Breast epithelium (tissue), 4 donors: ENCODE data around the gene EPB41. TPM values are rescaled to one million over a fixed set of nuclear protein-coding genes. Genes with fewer than 3 reads are reported as not detected.

Experiments used
- DNase-seq, 2 donors: peaks; one replicate each; pipeline ENCODE4 v3.0.0-alpha.2; 2019; ENCODE audit warnings: low spot score in 2 of 2
- H3K27ac ChIP-seq, 2 donors: fragments of 200-600 bp; sonication (generic) in 1 of 2; one replicate each; pipeline ENCODE4 v1.5.1; 2016 to 2019; ENCODE audit warnings: mild to moderate bottlenecking in 1 of 2
- H3K27me3 ChIP-seq, 2 donors: fragments of 200-600 bp; sonication (generic) in 1 of 2; one replicate each; pipeline versions ENCODE4 v1.5.1 to v1.6.0; 2017 to 2019; ENCODE audit warnings: control low read depth in 1 of 2, mild to moderate bottlenecking in 1 of 2
- H3K36me3 ChIP-seq: fragments of 200-600 bp; one replicate; pipeline ENCODE4 v1.5.1; 2019
- H3K4me1 ChIP-seq, 2 donors: fragments of 200-600 bp; sonication (generic); one replicate each; pipeline ENCODE4 v1.5.1; 2016 to 2019; ENCODE audit warnings: control low read depth in 1 of 2
- H3K4me3 ChIP-seq, 3 donors: fragments of 200-600 bp; sonication (generic); 1 replicate in 2 of 3; 2 replicates in 1 of 3; pipeline ENCODE4 v1.5.1; 2016 to 2019; ENCODE audit warnings: mild to moderate bottlenecking in 3 of 3, moderate library complexity in 2 of 3
- H3K9me3 ChIP-seq, 2 donors: fragments of 200-600 bp; sonication (generic) in 1 of 2; one replicate each; pipeline ENCODE4 v1.5.1; 2016 to 2019; ENCODE audit warnings: control low read depth in 1 of 2
- POLR2A ChIP-seq: fragments of 450-650 bp; IDR thresholded peaks from one replicate; pipeline ENCODE4 v1.6.1; 2016; ENCODE audit warnings: antibody characterized with exemption, mild to moderate bottlenecking, moderate library complexity
- POLR2AphosphoS5 ChIP-seq, 3 donors: sonication (generic); formaldehyde crosslinking; IDR thresholded peaks; one replicate each; pipeline ENCODE4 v1.6.1; 2017; ENCODE audit warnings: antibody characterized with exemption in 3 of 3
- intact Hi-C: fragments of 100-400 bp; cut with DNase I; formaldehyde crosslinking; loops from one replicate; pipeline ENCODE4 v1.15.1; 2023; ENCODE audit warnings: low total_unique reads
- total RNA-seq, 3 donors: library from RNA; depleted of rRNA; stranded (reverse); fragments of >200 nt; gene quantifications; one replicate each; pipeline ENCODE4 v1.1.0, GENCODE V29; 2016
- TF ChIP-seq, protein P1 (sequence below), 3 donors: fragments of 450-650 bp; IDR thresholded peaks; one replicate each; pipeline ENCODE4 v1.5.1; 2016 to 2017; ENCODE audit warnings: antibody characterized with exemption in 3 of 3, mild to moderate bottlenecking in 3 of 3, moderate library complexity in 3 of 3

EPB41 gene
- total RNA-seq, 3 donors from 2014 or later = 36.2 to 67.2 (median 51.8) TPM

DNA sequence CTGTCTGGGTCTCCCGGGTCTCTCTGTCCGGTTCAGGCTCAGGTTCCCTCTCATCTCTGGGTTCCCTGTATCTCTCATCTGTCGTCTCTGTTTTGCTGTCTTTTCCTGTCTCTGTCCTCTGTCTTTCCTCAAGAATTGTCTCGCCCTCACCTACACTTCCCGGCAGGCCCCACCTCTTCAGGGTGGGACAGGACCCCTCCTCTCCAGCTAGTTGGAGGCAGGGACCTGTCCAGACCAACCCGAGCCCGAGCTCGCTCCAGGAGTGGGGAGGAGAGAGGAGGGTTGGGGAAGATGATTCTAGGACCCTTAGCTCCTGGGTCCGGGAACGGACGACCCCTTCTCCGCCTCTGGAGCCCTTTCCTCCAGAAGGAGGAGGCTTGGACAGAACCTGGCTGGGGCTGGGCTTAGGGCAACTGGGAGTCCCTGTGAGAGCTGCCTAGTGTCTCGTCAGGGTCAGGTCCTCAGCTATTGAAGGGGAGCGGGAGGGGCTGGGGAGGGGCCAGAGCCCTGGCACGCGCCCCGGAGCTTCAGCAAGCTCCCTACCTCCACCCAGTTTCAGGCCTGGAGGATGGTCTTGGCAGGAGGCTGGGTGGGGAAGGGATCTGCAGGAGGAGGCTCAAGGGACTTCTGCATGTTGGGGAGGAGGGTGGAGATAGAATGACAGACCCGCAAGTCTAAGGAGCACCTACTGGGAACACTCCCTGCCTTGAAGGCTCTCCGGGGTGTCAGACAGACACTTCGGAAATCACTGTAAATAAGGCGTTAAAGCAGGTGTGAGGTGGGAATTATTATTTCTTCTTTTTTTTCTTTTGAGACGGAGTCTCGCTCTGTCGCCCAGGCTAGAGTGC, 26.3 kb upstream of the EPB41 start:
- intact Hi-C loops = loop anchor here (2.0 to 10.0 kb wide), 2 partner anchors 147 to 293 kb away; partner anchors contain the start of gene SRSF4
- Histone ChIP-seq H3K9me3 (no peaks in the 10 kb centered on the region), H3K27me3 (no peaks in the 10 kb centered on the region), H3K4me1 (no peaks in the 10 kb centered on the region), H3K27ac (peak overlapping the region; percentile 70 to 86), H3K36me3 (no peaks in the 10 kb centered on the region), H3K4me3 (peak overlapping the region; percentile 60 to 84 (median 82))
- DNase-seq = peak in 1 of 2 donors; percentile 19
- TF ChIP-seq POLR2A (no peak), POLR2AphosphoS5 (IDR thresholded peaks at IDR 0.05) (peak in 1 of 3 donors; percentile 25)
- TF ChIP-seq, protein P1, sequence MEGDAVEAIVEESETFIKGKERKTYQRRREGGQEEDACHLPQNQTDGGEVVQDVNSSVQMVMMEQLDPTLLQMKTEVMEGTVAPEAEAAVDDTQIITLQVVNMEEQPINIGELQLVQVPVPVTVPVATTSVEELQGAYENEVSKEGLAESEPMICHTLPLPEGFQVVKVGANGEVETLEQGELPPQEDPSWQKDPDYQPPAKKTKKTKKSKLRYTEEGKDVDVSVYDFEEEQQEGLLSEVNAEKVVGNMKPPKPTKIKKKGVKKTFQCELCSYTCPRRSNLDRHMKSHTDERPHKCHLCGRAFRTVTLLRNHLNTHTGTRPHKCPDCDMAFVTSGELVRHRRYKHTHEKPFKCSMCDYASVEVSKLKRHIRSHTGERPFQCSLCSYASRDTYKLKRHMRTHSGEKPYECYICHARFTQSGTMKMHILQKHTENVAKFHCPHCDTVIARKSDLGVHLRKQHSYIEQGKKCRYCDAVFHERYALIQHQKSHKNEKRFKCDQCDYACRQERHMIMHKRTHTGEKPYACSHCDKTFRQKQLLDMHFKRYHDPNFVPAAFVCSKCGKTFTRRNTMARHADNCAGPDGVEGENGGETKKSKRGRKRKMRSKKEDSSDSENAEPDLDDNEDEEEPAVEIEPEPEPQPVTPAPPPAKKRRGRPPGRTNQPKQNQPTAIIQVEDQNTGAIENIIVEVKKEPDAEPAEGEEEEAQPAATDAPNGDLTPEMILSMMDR (IDR thresholded peaks at IDR 0.05) = no peak

- Histone ChIP-seq H3K27ac (no peak overlapping the region), H3K4me3 (no peak overlapping the region), H3K9me3 (no peaks in the 10 kb centered on the region), H3K27me3 (no peaks in the 10 kb centered on the region), H3K36me3 (no peaks in the 10 kb centered on the region), H3K4me1 (no peaks in the 10 kb centered on the region)
- intact Hi-C loops = loop anchor here (10.0 kb wide), 1 partner anchor 146 kb away; no protein-coding TSS in a partner anchor
- no peak for DNase-seq
- TF ChIP-seq, protein P1 (IDR thresholded peaks at IDR 0.05) = no peak
- TF ChIP-seq POLR2A (no peak), POLR2AphosphoS5 (IDR thresholded peaks at IDR 0.05) (no peak)
Measured at GRCh38 chr1:28888915-28889314, 25.5 kb upstream of the EPB41 start.

DNA sequence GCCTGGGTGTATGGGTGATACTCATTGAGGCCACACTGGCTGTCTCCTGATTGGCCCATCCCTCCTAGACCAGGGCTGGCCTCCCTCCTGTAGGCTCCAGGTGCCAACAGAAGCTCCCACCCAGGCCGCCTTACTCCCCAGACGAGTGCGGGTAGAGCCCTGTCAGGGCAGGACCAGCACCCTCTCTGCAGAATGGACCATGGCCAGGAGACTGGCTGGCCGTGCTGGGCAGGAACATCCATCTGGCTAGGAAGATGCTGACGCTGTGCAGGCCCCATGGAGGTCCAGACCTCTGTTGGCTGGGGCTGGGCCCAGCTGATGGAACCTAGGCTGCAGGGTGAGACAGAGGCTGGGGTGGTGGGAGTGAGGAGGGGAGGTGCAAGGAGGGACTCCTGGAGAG, 25.0 kb upstream of the EPB41 start:
- Histone ChIP-seq H3K9me3 (no peaks in the 10 kb centered on the region), H3K36me3 (no peaks in the 10 kb centered on the region), H3K27me3 (no peaks in the 10 kb centered on the region), H3K4me3 (no peak overlapping the region), H3K4me1 (no peaks in the 10 kb centered on the region), H3K27ac (no peak overlapping the region)
- intact Hi-C loops = loop anchor here (10.0 kb wide), 1 partner anchor 145 kb away; no protein-coding TSS in a partner anchor
- no peak for TF ChIP-seq POLR2A
- TF ChIP-seq POLR2AphosphoS5 (IDR thresholded peaks at IDR 0.05) = no peak
- TF ChIP-seq, protein P1 (IDR thresholded peaks at IDR 0.05) = no peak
- DNase-seq = no peak

DNA sequence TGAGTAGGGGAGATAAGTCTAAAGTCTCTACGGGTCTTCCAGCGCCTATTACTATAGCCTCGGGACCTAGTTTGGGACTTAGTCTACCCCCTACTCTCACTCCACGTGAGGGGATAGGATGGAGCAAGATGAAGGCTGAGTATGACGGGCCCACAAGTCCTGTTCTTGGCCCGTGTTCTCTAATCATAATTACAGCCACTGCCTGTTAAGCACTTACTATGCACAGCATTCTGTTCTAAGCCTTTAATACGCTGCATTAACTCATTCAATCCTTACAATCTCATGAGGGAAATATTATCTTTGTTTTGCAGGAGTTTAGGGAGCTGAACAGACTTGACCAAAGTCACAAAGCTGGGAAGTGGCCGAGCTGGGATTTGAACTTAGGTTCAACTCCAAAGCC, 23.9 kb upstream of the EPB41 start:
- intact Hi-C loops = no loop called here
- no peak for DNase-seq
- H3K27ac ChIP-seq = no peak overlapping the region
- H3K9me3 ChIP-seq = no peaks in the 10 kb centered on the region
- no peaks in the 10 kb centered on the region for H3K27me3 ChIP-seq
- no peaks in the 10 kb centered on the region for H3K4me1 ChIP-seq
- H3K36me3 ChIP-seq = no peaks in the 10 kb centered on the region
- H3K4me3 ChIP-seq = no peak overlapping the region
- no peak for TF ChIP-seq POLR2AphosphoS5 (IDR thresholded peaks at IDR 0.05)
- TF ChIP-seq POLR2A = no peak
- TF ChIP-seq, protein P1 (IDR thresholded peaks at IDR 0.05) = no peak

- Histone ChIP-seq H3K9me3 (no peaks in the 10 kb centered on the region), H3K36me3 (no peaks in the 10 kb centered on the region), H3K4me3 (no peak overlapping the region), H3K4me1 (no peaks in the 10 kb centered on the region), H3K27me3 (no peaks in the 10 kb centered on the region), H3K27ac (no peak overlapping the region)
- no peak for DNase-seq
- TF ChIP-seq POLR2A = no peak
- no peak for TF ChIP-seq POLR2AphosphoS5 (IDR thresholded peaks at IDR 0.05)
- TF ChIP-seq, protein P1 (IDR thresholded peaks at IDR 0.05) = no peak
- intact Hi-C loops = no loop called here
Measured at GRCh38 chr1:28890836-28891235, 23.5 kb upstream of the EPB41 start.
